Raji (cell line): ENCODE data around the gene POTEB2.
"Not testable (repeated sequence)": the region's sequence is repeated elsewhere in the genome, so short reads cannot be mapped to it uniquely, and the experiment has no call there.

ENCODE experiments used
- POLR2A ChIP-seq: IDR thresholded peaks from 2 replicates; pipeline ENCODE4 v1.6.1; 2011; ENCODE audit warnings: low read depth, low read length, control low read depth; ENCODE audit not compliant: insufficient read depth

POTEB2 gene

DNA sequence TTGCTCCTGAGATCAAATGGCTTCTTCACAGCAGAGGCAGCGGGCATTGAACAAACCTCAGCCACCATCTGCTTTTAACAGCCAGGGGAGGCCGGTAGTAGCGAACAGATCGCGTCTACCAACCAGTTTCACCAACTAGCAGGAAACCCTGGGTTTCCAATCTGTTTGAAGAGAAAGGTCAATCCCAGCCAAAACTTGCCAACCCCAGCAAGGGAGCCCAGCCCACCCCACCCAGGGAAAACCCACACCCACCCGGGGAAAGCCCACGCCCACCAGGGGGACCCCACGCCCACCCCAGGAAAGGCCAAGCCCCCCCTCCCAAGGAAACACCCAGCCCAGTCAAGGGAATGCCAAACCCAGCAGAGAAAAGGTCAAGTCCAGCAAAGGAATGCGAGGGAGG lies at the start of gene POTEB2:
Gene POTEB2 (minus strand): TSS at position 101 of the 400 bp plus-strand sequence. CDS start 33 bp downstream, at position 68.
- TF ChIP-seq POLR2A: not testable (repeated sequence)
